Gastrocnemius medialis (tissue), 4 donors: ENCODE measurements around the gene SCAP. TPM values are rescaled to one million over a fixed set of nuclear protein-coding genes. Genes with fewer than 3 reads are reported as not detected.
"Not testable (repeated sequence)": the region's sequence is repeated elsewhere in the genome, so short reads cannot be mapped to it uniquely, and the experiment has no call there.

Experiments used
- ATAC-seq, 2 donors: fragments of 150-250 bp; one replicate each; pipeline ENCODE4 v1.9.1; 2016
- DNase-seq, 2 donors: peaks; one replicate each; pipeline ENCODE4 v3.0.0-alpha.2; 2019
- H3K27ac ChIP-seq, 4 donors: fragments of 200-600 bp; sonication (generic); 1 replicate in 1 of 4; 2 replicates in 3 of 4; pipeline ENCODE4 v1.5.1; 2016 to 2018; ENCODE audit warnings: mild to moderate bottlenecking in 2 of 4, moderate library complexity in 1 of 4
- H3K27me3 ChIP-seq, 3 donors: fragments of 200-600 bp; sonication (generic) in 2 of 3; 1 replicate in 1 of 3; 2 replicates in 2 of 3; pipeline versions ENCODE4 v1.5.1 to v1.6.0; 2016 to 2019; ENCODE audit warnings: mild to moderate bottlenecking in 1 of 3, moderate library complexity in 1 of 3
- H3K36me3 ChIP-seq, 2 donors: fragments of 200-600 bp; sonication (generic) in 1 of 2; one replicate each; pipeline ENCODE4 v1.5.1; 2017 to 2018
- H3K4me1 ChIP-seq, 2 donors: fragments of 200-600 bp; sonication (generic) in 1 of 2; one replicate each; pipeline ENCODE4 v1.5.1; 2016 to 2017; ENCODE audit warnings: mild to moderate bottlenecking in 2 of 2
- H3K4me3 ChIP-seq, 4 donors: fragments of 200-600 bp; sonication (generic) in 3 of 4; 1 replicate in 1 of 4; 2 replicates in 3 of 4; pipeline ENCODE4 v1.5.1; 2016 to 2019; ENCODE audit warnings: mild to moderate bottlenecking in 2 of 4
- H3K9me3 ChIP-seq, 3 donors: fragments of 200-600 bp; sonication (generic) in 2 of 3; 1 replicate in 1 of 3; 2 replicates in 2 of 3; pipeline ENCODE4 v1.5.1; 2016 to 2019
- POLR2A ChIP-seq, 2 donors: fragments of 450-650 bp; IDR thresholded peaks; one replicate each; pipeline ENCODE4 v1.6.1; 2017; ENCODE audit warnings: antibody characterized with exemption in 2 of 2, mild to moderate bottlenecking in 2 of 2, moderate library complexity in 2 of 2
- in situ Hi-C, 4 donors: fragments of 200-750 bp; cut with MboI; loops; one replicate each; pipeline versions ENCODE4 v1.15.0 to v1.8.0; 2017; ENCODE audit warnings: low sequenced_read_pairs in 4 of 4
- intact Hi-C: fragments of 100-400 bp; cut with DNase I; formaldehyde crosslinking; loops from one replicate; pipeline ENCODE4 v1.15.1; 2023; ENCODE audit warnings: low total_unique reads
- total RNA-seq, 4 donors: library from RNA; depleted of rRNA; stranded (reverse); fragments of >200 nt; gene quantifications; one replicate each; pipeline versions ENCODE4 v1.1.0 to v1.2.3, GENCODE V29; 2016
- TF ChIP-seq, protein P1 (sequence below), 5 experiments: fragments of 450-650 bp in 3 of 5; fragments of 200-600 bp in 2 of 5; sonication (generic) in 2 of 5; IDR thresholded peaks in 4 of 5; conservative IDR thresholded peaks in 1 of 5; 1 replicate in 4 of 5; 2 replicates in 1 of 5; pipeline ENCODE4 v1.5.1; 2016 to 2019; ENCODE audit warnings: antibody characterized with exemption in 5 of 5, mild to moderate bottlenecking in 3 of 5, moderate library complexity in 3 of 5

The SCAP gene
- total RNA-seq, 4 donors from 2014 or later: 38.2 to 48.1 (median 42.8) TPM

DNA sequence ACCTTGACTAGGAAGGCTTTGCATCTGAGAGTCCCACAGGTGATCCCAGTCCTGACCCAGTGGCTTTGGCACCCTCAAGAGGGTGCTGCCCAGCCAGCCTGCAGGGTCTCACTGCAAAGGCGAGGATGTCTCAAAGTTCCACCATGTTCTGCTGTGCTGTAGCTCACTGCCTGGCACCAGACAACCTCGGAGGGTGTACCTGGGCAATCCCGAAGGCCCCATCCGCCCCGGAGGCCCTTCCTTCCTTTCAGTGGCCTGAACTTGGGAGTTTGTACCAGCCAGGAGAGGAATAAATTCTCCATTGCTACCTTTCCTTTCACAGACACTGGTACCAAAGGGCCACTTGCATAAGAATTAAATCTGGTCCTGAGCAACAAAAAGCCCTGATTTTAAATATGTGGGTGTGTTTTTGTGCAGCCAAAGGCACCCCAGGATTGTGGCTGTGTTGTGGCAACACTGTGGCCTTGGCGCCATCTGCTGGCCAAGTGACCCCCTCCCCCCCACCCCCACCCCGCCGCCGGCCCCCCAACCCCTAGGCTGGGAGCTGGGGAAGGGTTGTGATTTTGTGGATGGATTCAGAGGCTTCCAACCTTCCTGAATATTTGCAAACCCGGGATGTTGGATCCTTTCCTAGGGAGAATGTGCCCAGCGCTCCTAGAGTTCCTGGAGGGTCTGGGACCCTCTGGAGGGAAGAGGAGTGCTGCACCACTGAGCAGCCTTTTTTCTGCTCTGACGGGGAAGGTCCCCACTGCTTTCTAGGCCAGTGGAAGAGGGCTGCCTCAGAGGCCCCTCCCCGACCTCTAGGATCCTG is 104.6 kb downstream of the SCAP start:
- TF ChIP-seq, protein P1, sequence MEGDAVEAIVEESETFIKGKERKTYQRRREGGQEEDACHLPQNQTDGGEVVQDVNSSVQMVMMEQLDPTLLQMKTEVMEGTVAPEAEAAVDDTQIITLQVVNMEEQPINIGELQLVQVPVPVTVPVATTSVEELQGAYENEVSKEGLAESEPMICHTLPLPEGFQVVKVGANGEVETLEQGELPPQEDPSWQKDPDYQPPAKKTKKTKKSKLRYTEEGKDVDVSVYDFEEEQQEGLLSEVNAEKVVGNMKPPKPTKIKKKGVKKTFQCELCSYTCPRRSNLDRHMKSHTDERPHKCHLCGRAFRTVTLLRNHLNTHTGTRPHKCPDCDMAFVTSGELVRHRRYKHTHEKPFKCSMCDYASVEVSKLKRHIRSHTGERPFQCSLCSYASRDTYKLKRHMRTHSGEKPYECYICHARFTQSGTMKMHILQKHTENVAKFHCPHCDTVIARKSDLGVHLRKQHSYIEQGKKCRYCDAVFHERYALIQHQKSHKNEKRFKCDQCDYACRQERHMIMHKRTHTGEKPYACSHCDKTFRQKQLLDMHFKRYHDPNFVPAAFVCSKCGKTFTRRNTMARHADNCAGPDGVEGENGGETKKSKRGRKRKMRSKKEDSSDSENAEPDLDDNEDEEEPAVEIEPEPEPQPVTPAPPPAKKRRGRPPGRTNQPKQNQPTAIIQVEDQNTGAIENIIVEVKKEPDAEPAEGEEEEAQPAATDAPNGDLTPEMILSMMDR (IDR thresholded peaks at IDR 0.05 in 4 of 5, conservative IDR thresholded peaks at IDR 0.05 in 1 of 5): peak in 2 of 5 experiments; percentile 50 to 63
- TF ChIP-seq POLR2A (IDR thresholded peaks at IDR 0.05): no peak
- Histone ChIP-seq H3K9me3 (no peaks in the 10 kb centered on the region), H3K36me3 (no peaks in the 10 kb centered on the region), H3K27ac (no peak overlapping the region), H3K4me3 (no peak overlapping the region), H3K4me1 (peaks cover 0 to under 1% of the 10 kb centered on the region in 2 donors), H3K27me3 (no peaks in the 10 kb centered on the region)
- no peak for DNase-seq
- ATAC-seq: no peak
- in situ Hi-C loops: no loop called here
- intact Hi-C loops: loop anchor here (2.0 kb wide), 1 partner anchor 120 kb away; no protein-coding TSS in a partner anchor

DNA sequence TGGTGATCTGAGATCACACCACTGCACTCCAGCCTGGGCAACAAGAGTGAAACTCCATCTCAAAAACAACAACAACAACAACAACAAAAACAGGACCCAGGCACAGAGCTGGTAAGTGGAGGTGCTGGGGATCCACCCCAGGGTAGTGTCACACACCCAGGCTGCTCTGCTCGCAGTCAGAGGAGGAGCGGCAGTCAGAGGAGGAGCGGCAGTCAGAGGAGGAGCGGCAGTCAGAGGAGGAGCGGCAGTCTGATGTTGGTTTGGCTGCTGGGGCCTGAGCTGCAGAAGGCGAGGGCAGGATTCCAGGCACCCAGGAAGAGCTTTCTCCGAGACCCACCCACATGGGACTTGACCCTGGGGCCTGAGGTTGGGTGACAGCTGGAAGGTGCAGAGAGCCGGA is 105.7 kb downstream of the SCAP start:
- H3K36me3 ChIP-seq, H3K4me3 ChIP-seq, H3K9me3 ChIP-seq, H3K27ac ChIP-seq, H3K27me3 ChIP-seq, in situ Hi-C loops, ATAC-seq, DNase-seq: not testable (repeated sequence)
- H3K4me1 ChIP-seq: peaks cover 0 to 10% of the 10 kb centered on the region in 2 donors
- intact Hi-C loops: loop anchor here (2.0 kb wide), 1 partner anchor 119 kb away; no protein-coding TSS in a partner anchor

DNA sequence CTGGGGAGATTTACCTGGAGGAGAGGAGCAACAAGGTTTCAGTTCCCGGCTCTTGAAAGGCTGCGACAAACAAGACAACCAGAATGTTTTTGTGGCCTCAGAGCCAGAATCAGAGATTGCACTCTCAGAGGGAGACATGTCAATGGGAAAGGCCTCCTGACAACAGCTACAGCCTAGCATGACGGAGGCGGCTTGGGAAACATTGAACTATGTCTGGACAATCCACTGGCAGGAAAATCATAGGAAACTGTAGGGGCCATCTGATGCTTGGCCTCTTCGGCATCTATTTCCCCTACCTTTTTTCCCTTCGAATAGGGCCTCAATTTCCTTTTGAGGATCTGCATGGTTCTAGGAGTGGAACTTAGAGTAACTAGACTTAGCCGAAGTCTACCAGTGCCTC is 108.1 kb downstream of the SCAP start:
- Histone ChIP-seq H3K27me3 (no peaks in the 10 kb centered on the region), H3K27ac (no peak overlapping the region), H3K4me3 (no peak overlapping the region), H3K4me1 (peaks cover 0 to 10% of the 10 kb centered on the region in 2 donors), H3K36me3 (no peaks in the 10 kb centered on the region), H3K9me3 (no peaks in the 10 kb centered on the region)
- no peak for TF ChIP-seq POLR2A (IDR thresholded peaks at IDR 0.05)
- TF ChIP-seq, protein P1 (IDR thresholded peaks at IDR 0.05 in 4 of 5, conservative IDR thresholded peaks at IDR 0.05 in 1 of 5): no peak
- intact Hi-C loops: no loop called here
- DNase-seq (no peak), ATAC-seq (no peak)
- in situ Hi-C loops: no loop called here

DNA sequence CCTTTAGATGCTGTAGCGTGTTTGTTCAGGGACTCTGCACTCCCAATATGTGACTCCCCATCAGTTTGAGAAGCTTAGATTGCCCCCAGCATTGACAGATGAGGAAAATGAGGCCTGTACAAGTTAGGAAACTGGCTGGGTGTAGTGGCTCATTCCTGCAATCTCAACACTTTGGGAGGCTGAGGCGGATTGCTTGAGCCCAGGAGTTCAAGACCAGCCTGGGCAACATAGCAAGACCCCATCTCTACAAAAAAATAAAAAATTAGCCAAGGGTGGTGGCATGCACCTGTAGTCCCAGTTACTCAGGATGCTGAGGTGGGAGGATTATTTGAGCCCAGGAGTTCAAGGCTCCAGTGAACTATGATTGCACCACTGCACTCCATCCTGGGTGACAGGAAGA is 108.9 kb downstream of the SCAP start:
- in situ Hi-C loops (no loop called here), intact Hi-C loops (no loop called here)
- H3K36me3 ChIP-seq: no peaks in the 10 kb centered on the region
- H3K9me3 ChIP-seq: no peaks in the 10 kb centered on the region
- H3K27ac ChIP-seq: no peak overlapping the region
- H3K27me3 ChIP-seq: no peaks in the 10 kb centered on the region
- no peak for TF ChIP-seq POLR2A (IDR thresholded peaks at IDR 0.05)
- TF ChIP-seq, protein P1 (IDR thresholded peaks at IDR 0.05 in 4 of 5, conservative IDR thresholded peaks at IDR 0.05 in 1 of 5): no peak
- peaks cover 0 to 10% of the 10 kb centered on the region in 2 donors for H3K4me1 ChIP-seq
- H3K4me3 ChIP-seq: no peak overlapping the region
- ATAC-seq: no peak
- no peak for DNase-seq

DNA sequence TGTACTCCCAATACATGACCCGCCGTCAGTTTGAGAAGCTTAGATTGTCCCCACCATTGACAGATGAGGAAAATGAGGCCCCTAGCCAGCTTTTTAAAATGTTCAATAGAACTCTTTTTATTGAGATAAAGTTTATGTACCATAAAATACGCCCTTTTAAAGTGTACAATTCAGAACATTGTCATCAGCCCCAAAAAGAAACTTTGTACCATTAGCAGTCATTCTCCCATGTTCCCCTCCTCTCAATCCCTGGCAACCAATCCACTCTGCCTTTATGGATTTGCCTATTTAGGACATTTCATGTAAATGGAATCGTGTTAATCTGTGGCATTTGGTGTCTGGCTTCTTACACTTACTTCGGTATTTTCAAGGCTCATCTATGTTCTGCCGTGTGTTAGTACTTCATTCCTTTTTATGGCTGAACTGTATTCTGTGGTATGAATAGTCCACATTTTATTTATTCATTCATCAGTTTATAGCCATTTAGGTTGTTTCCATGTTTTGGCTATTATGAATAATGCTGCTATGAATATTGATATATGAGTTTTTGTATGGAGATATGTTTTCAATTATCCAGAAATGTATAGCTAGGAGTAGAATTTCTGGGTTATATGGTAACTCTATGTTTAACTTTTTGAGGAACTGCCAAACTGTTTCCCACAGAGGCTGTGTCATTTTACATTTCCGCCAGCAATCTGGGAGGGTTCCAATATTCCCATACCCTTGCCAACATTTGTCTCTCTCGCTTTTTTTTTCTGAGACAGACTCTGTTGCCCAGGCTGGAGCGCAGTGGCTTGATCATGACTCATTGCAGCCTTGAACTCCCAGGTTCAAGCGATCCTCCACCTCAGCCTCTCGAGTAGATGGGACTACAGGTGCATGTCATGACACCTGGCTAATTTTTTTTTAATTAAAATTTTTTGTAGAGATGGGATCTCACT is 110.3 kb downstream of the SCAP start:
- H3K27ac ChIP-seq: no peak overlapping the region
- in situ Hi-C loops: no loop called here
- ATAC-seq: peak; percentile 26 to 46
- no peaks in the 10 kb centered on the region for H3K9me3 ChIP-seq
- DNase-seq: no peak
- intact Hi-C loops: no loop called here
- no peak for TF ChIP-seq POLR2A (IDR thresholded peaks at IDR 0.05)
- TF ChIP-seq, protein P1 (IDR thresholded peaks at IDR 0.05 in 4 of 5, conservative IDR thresholded peaks at IDR 0.05 in 1 of 5): no peak
- H3K36me3 ChIP-seq: no peaks in the 10 kb centered on the region
- H3K27me3 ChIP-seq: no peaks in the 10 kb centered on the region
- no peak overlapping the region for H3K4me3 ChIP-seq
- peaks cover 0 to 10% of the 10 kb centered on the region in 2 donors for H3K4me1 ChIP-seq
